Stomach smooth muscle (tissue), 2 donors: Measurements from ENCODE around the gene CIART.
"Not testable (repeated sequence)": the region's sequence is repeated elsewhere in the genome, so short reads cannot be mapped to it uniquely, and the experiment has no call there.

Source experiments
- H3K27ac ChIP-seq: one replicate; pipeline ENCODE4 v1.7.0; 2013; ENCODE audit warnings: mild to moderate bottlenecking, low read length, inconsistent platforms
- H3K27me3 ChIP-seq, 2 donors: one replicate each; pipeline ENCODE4 v1.7.0; 2013; ENCODE audit warnings: low read length in 2 of 2; ENCODE audit not compliant: insufficient read depth in 2 of 2, control insufficient read depth in 1 of 2
- H3K36me3 ChIP-seq, 2 donors: one replicate each; pipeline ENCODE4 v1.7.0; 2013; ENCODE audit warnings: low read length in 2 of 2; ENCODE audit not compliant: control insufficient read depth in 2 of 2, insufficient read depth in 2 of 2
- H3K4me1 ChIP-seq: one replicate; pipeline ENCODE4 v1.7.0; 2013; ENCODE audit warnings: low read length; ENCODE audit not compliant: control insufficient read depth, insufficient read depth
- H3K4me3 ChIP-seq, 2 donors: one replicate each; pipeline ENCODE4 v1.7.0; 2013; ENCODE audit warnings: low read length in 2 of 2
- H3K9ac ChIP-seq, 2 donors: one replicate each; pipeline ENCODE4 v1.7.0; 2013; ENCODE audit warnings: low read length in 2 of 2, mild to moderate bottlenecking in 1 of 2
- H3K9me3 ChIP-seq, 2 donors: one replicate each; pipeline ENCODE4 v1.7.0; 2013; ENCODE audit warnings: low read length in 2 of 2; ENCODE audit not compliant: control insufficient read depth in 2 of 2
- donor health status: healthy.
- donor health status: Pancreatic carcinoma.

The CIART gene

GRCh38 chr1:150282558-150282958 is 204 bp downstream of the CIART start:
- no peaks in the 10 kb centered on the region for H3K27me3 ChIP-seq
- H3K36me3 ChIP-seq = peaks cover 13% of the 10 kb centered on the region in 2 donors
- peak overlapping the region; percentile 74 to 91 for H3K9ac ChIP-seq
- peak overlapping the region; percentile 99 for H3K27ac ChIP-seq
- H3K4me1 ChIP-seq = peaks cover 40% of the 10 kb centered on the region
- H3K4me3 ChIP-seq = peak overlapping the region; percentile 66 to 88
- H3K9me3 ChIP-seq = no peaks in the 10 kb centered on the region

- Histone ChIP-seq H3K4me1 (peaks cover 40% of the 10 kb centered on the region), H3K36me3 (peaks cover 13% of the 10 kb centered on the region in 2 donors), H3K27me3 (no peaks in the 10 kb centered on the region), H3K9me3 (no peaks in the 10 kb centered on the region), H3K4me3 (peak overlapping the region; percentile 66 to 88), H3K27ac (peak overlapping the region; percentile 99), H3K9ac (peak overlapping the region; percentile 74 to 91)
These were observed 906 bp downstream of the CIART start for GRCh38 chr1:150283260-150283659.

- Histone ChIP-seq H3K4me3 (no peak overlapping the region), H3K27ac (no peak overlapping the region), H3K9me3 (no peaks in the 10 kb centered on the region), H3K4me1 (peaks cover 12% of the 10 kb centered on the region), H3K27me3 (no peaks in the 10 kb centered on the region), H3K36me3 (peaks cover 15 to 18% of the 10 kb centered on the region in 2 donors), H3K9ac (no peak overlapping the region)
These were observed 6.0 kb downstream of the CIART start for GRCh38 chr1:150288382-150288781.

- Histone ChIP-seq H3K9ac (no peak overlapping the region), H3K9me3 (no peaks in the 10 kb centered on the region), H3K4me3 (no peak overlapping the region), H3K36me3 (peaks cover 15 to 18% of the 10 kb centered on the region in 2 donors), H3K27ac (no peak overlapping the region), H3K4me1 (peaks cover 9% of the 10 kb centered on the region), H3K27me3 (no peaks in the 10 kb centered on the region)
These were observed 6.5 kb downstream of the CIART start for GRCh38 chr1:150288822-150289221.

- H3K4me1 ChIP-seq = peaks cover 10% of the 10 kb centered on the region
- peak within 1 kb of the TSS; percentile 90 for H3K27ac ChIP-seq
- H3K9ac ChIP-seq = peak within 1 kb of the TSS; percentile 82 to 95
- H3K4me3 ChIP-seq = peak within 1 kb of the TSS; percentile 89 to 98
- H3K9me3 ChIP-seq = no peaks in the 10 kb centered on the region
- H3K27me3 ChIP-seq = no peaks in the 10 kb centered on the region
- H3K36me3 ChIP-seq = peaks cover 7 to 9% of the 10 kb centered on the region in 2 donors
These were observed 11.3 kb downstream of the CIART start, which contains the start of gene MRPS21 for GRCh38 chr1:150293433-150294253. Gene MRPS21 (plus strand): TSS chr1:150293861. CDS start chr1:150294367, 506 bp downstream.

GRCh38 chr1:150295476-150295875 is 13.1 kb downstream of the CIART start:
- no peak overlapping the region for H3K9ac ChIP-seq
- peaks cover 10% of the 10 kb centered on the region for H3K4me1 ChIP-seq
- H3K9me3 ChIP-seq = no peaks in the 10 kb centered on the region
- no peak overlapping the region for H3K27ac ChIP-seq
- no peak overlapping the region for H3K4me3 ChIP-seq
- peaks cover 5 to 6% of the 10 kb centered on the region in 2 donors for H3K36me3 ChIP-seq
- no peaks in the 10 kb centered on the region for H3K27me3 ChIP-seq

GRCh38 chr1:150299716-150300115 is 17.4 kb downstream of the CIART start:
- Histone ChIP-seq H3K9ac (no peak overlapping the region), H3K27ac (no peak overlapping the region), H3K4me1 (peaks cover 4% of the 10 kb centered on the region), H3K4me3 (no peak overlapping the region), H3K27me3 (no peaks in the 10 kb centered on the region), H3K36me3 (peaks cover 10 to 11% of the 10 kb centered on the region in 2 donors), H3K9me3 (no peaks in the 10 kb centered on the region)

- Histone ChIP-seq H3K4me1 (peaks cover 3% of the 10 kb centered on the region), H3K9me3 (no peaks in the 10 kb centered on the region), H3K4me3 (no peak overlapping the region), H3K27me3 (no peaks in the 10 kb centered on the region), H3K27ac (peak overlapping the region; percentile 56), H3K9ac (peak overlapping the region in 1 of 2 donors; percentile 59), H3K36me3 (peaks cover 9 to 12% of the 10 kb centered on the region in 2 donors)
These were observed 20.0 kb downstream of the CIART start for GRCh38 chr1:150302338-150302737.

GRCh38 chr1:150302902-150303301 is 20.5 kb downstream of the CIART start:
- Histone ChIP-seq H3K9me3 (no peaks in the 10 kb centered on the region), H3K4me3 (no peak overlapping the region), H3K27me3 (no peaks in the 10 kb centered on the region), H3K9ac (peak overlapping the region in 1 of 2 donors; percentile 19), H3K36me3 (peaks cover 12 to 13% of the 10 kb centered on the region in 2 donors), H3K27ac (no peak overlapping the region), H3K4me1 (peaks cover 3% of the 10 kb centered on the region)

- H3K9ac ChIP-seq, H3K4me1 ChIP-seq, H3K27ac ChIP-seq, H3K27me3 ChIP-seq, H3K9me3 ChIP-seq, H3K4me3 ChIP-seq: not testable (repeated sequence)
- peaks cover 11 to 12% of the 10 kb centered on the region in 2 donors for H3K36me3 ChIP-seq
These were observed 26.2 kb downstream of the CIART start for GRCh38 chr1:150308585-150308984.
